ENCODE results near the gene WFS1.

WFS1 gene

GRCh38 chr4:6226506-6226905, 43.1 kb upstream of the WFS1 start:
- no peak for DNase-seq (ENCODE audit: low read depth)
- TF ChIP-seq CTCF (IDR thresholded peaks at IDR 0.05; ENCODE audit: insufficient read depth, low read depth, low read length, missing control alignments) = no peak
- no peak overlapping the region for H3K4me3 ChIP-seq (ENCODE audit: low read depth, low read length)

GRCh38 chr4:6227412-6228157, 42.1 kb upstream of the WFS1 start:
- no peak overlapping the region for H3K4me3 ChIP-seq (ENCODE audit: low read depth, low read length)
- no peak for TF ChIP-seq CTCF (IDR thresholded peaks at IDR 0.05; ENCODE audit: insufficient read depth, low read depth, low read length, missing control alignments)
- DNase-seq (ENCODE audit: low read depth) = no peak

- H3K4me3 ChIP-seq (ENCODE audit: low read depth, low read length) = no peak overlapping the region
- DNase-seq (ENCODE audit: low read depth) = no peak
- TF ChIP-seq CTCF (IDR thresholded peaks at IDR 0.05; ENCODE audit: insufficient read depth, low read depth, low read length, missing control alignments) = no peak
Measured at GRCh38 chr4:6228158-6229067, 41.2 kb upstream of the WFS1 start.

GRCh38 chr4:6229095-6229494, 40.6 kb upstream of the WFS1 start:
- DNase-seq (ENCODE audit: low read depth) = no peak
- H3K4me3 ChIP-seq (ENCODE audit: low read depth, low read length) = no peak overlapping the region
- no peak for TF ChIP-seq CTCF (IDR thresholded peaks at IDR 0.05; ENCODE audit: insufficient read depth, low read depth, low read length, missing control alignments)

- no peak overlapping the region for H3K4me3 ChIP-seq (ENCODE audit: low read depth, low read length)
- DNase-seq (ENCODE audit: low read depth) = no peak
- no peak for TF ChIP-seq CTCF (IDR thresholded peaks at IDR 0.05; ENCODE audit: insufficient read depth, low read depth, low read length, missing control alignments)
Measured at GRCh38 chr4:6229671-6230501, 39.8 kb upstream of the WFS1 start.

- TF ChIP-seq CTCF (IDR thresholded peaks at IDR 0.05; ENCODE audit: insufficient read depth, low read depth, low read length, missing control alignments) = no peak
- H3K4me3 ChIP-seq (ENCODE audit: low read depth, low read length) = no peak overlapping the region
- DNase-seq (ENCODE audit: low read depth) = no peak
Measured at GRCh38 chr4:6230502-6230785, 39.2 kb upstream of the WFS1 start.
